Body of pancreas (tissue), 4 donors: ENCODE measurements around the gene IRGQ.

Source experiments
- CTCF ChIP-seq, 7 experiments: fragments of 450-650 bp in 4 of 7; fragments of 200-600 bp in 3 of 7; sonication (generic) in 3 of 7; IDR thresholded peaks; one replicate each; pipeline ENCODE4 v1.5.1; 2016 to 2019; ENCODE audit warnings: antibody characterized with exemption in 7 of 7
- POLR2A ChIP-seq, 3 donors: fragments of 450-650 bp; IDR thresholded peaks; one replicate each; pipeline ENCODE4 v1.6.1; 2016; ENCODE audit warnings: antibody characterized with exemption in 3 of 3, mild to moderate bottlenecking in 2 of 3

GRCh38 chr19:43626838-43627237 lies 30.9 kb upstream of the IRGQ start:
- TF ChIP-seq CTCF (IDR thresholded peaks at IDR 0.05) (no peak), POLR2A (IDR thresholded peaks at IDR 0.05) (no peak)
